HG03064 (cell line): ENCODE data around the gene PRMT3.
"Not testable (repeated sequence)": the region's sequence is repeated elsewhere in the genome, so short reads cannot be mapped to it uniquely, and the experiment has no call there.

Experiments used
- ATAC-seq: cut with Tn5 transposase; IDR thresholded peaks from one replicate; pipeline ENCODE4 v1.9.1; 2021; ENCODE audit warnings: low read depth; ENCODE audit not compliant: unreplicated experiment

The PRMT3 gene

GRCh38 chr11:20497124-20497792, 109.7 kb downstream of the PRMT3 start:
- ATAC-seq, result no peak

GRCh38 chr11:20501252-20501651, 113.7 kb downstream of the PRMT3 start:
- peak; percentile 73 for ATAC-seq

GRCh38 chr11:20501971-20502370, 114.5 kb downstream of the PRMT3 start:
- no peak for ATAC-seq

- ATAC-seq, result no peak
Observed at GRCh38 chr11:20511982-20512381, 124.5 kb downstream of the PRMT3 start.

GRCh38 chr11:20512869-20513268, 125.4 kb downstream of the PRMT3 start:
- ATAC-seq, result no peak

- no peak for ATAC-seq
Observed at GRCh38 chr11:20518323-20518834, 130.9 kb downstream of the PRMT3 start.

- no peak for ATAC-seq
Observed at GRCh38 chr11:20522536-20522935, 135.0 kb downstream of the PRMT3 start.

GRCh38 chr11:20529757-20530156, 142.2 kb downstream of the PRMT3 start:
- ATAC-seq, result no peak

- peak; percentile 88 for ATAC-seq
Observed at GRCh38 chr11:20530942-20531703, 143.6 kb downstream of the PRMT3 start.

- no peak for ATAC-seq
Observed at GRCh38 chr11:20535271-20535881, 147.9 kb downstream of the PRMT3 start.

- no peak for ATAC-seq
Observed at GRCh38 chr11:20536365-20536764, 148.8 kb downstream of the PRMT3 start.

- ATAC-seq, result no peak
Observed at GRCh38 chr11:20536784-20537183, 149.3 kb downstream of the PRMT3 start.

GRCh38 chr11:20541503-20541902, 154.0 kb downstream of the PRMT3 start:
- ATAC-seq, result no peak

GRCh38 chr11:20544603-20545237, 157.2 kb downstream of the PRMT3 start:
- ATAC-seq, result no peak

- ATAC-seq, result no peak
Observed at GRCh38 chr11:20547411-20547810, 159.9 kb downstream of the PRMT3 start.

- ATAC-seq, result no peak
Observed at GRCh38 chr11:20551096-20551495, 163.6 kb downstream of the PRMT3 start.

- ATAC-seq, result no peak
Observed at GRCh38 chr11:20555783-20556182, 168.3 kb downstream of the PRMT3 start.

- ATAC-seq, result not testable (repeated sequence)
Observed at GRCh38 chr11:20556396-20556795, 168.9 kb downstream of the PRMT3 start.

GRCh38 chr11:20558741-20559140, 171.2 kb downstream of the PRMT3 start:
- ATAC-seq, result no peak
